GM18519 (cell line): ENCODE data around the gene IFT20.
"Not testable (repeated sequence)": the region's sequence is repeated elsewhere in the genome, so short reads cannot be mapped to it uniquely, and the experiment has no call there.

Experiments
- ATAC-seq: cut with Tn5 transposase; IDR thresholded peaks from one replicate; pipeline ENCODE4 v1.9.1; 2021; ENCODE audit warnings: mild to moderate bottlenecking, moderate library complexity; ENCODE audit not compliant: unreplicated experiment, low FRiP score

IFT20 gene

GRCh38 chr17:28317099-28317965 is 17.9 kb downstream of the IFT20 start:
- no peak for ATAC-seq

- no peak for ATAC-seq
Observed at GRCh38 chr17:28315846-28316705, 19.2 kb downstream of the IFT20 start.

GRCh38 chr17:28313841-28314240 is 21.4 kb downstream of the IFT20 start:
- ATAC-seq = no peak

GRCh38 chr17:28306954-28307401 is 28.3 kb downstream of the IFT20 start:
- no peak for ATAC-seq

- no peak for ATAC-seq
Observed at GRCh38 chr17:28298449-28298848, 36.8 kb downstream of the IFT20 start.

- no peak for ATAC-seq
Observed at GRCh38 chr17:28295677-28296578, 39.3 kb downstream of the IFT20 start.

- ATAC-seq = no peak
Observed at GRCh38 chr17:28293994-28294393, 41.3 kb downstream of the IFT20 start.

GRCh38 chr17:28292878-28293277 is 42.4 kb downstream of the IFT20 start:
- ATAC-seq = not testable (repeated sequence)

- no peak for ATAC-seq
Observed at GRCh38 chr17:28291780-28292330, 43.4 kb downstream of the IFT20 start.

GRCh38 chr17:28290703-28291102 is 44.6 kb downstream of the IFT20 start:
- no peak for ATAC-seq

- no peak for ATAC-seq
Observed at GRCh38 chr17:28285965-28286364, 49.3 kb downstream of the IFT20 start.

- ATAC-seq = no peak
Observed at GRCh38 chr17:28282596-28282995, 52.7 kb downstream of the IFT20 start.

- no peak for ATAC-seq
Observed at GRCh38 chr17:28280826-28281225, 54.4 kb downstream of the IFT20 start.

GRCh38 chr17:28279411-28279810 is 55.9 kb downstream of the IFT20 start:
- ATAC-seq = no peak
